Transverse colon (tissue), 4 donors: ENCODE data around the gene SRPK3. TPM values are rescaled to one million over a fixed set of nuclear protein-coding genes. Genes with fewer than 3 reads are reported as not detected.

Experiments used
- DNase-seq: peaks from one replicate; pipeline ENCODE4 v3.0.0-alpha.2; 2019
- H3K27ac ChIP-seq, 4 donors: fragments of 200-600 bp; sonication (generic); 2 replicates each; pipeline ENCODE4 v1.5.1; 2016 to 2018; ENCODE audit warnings: inconsistent platforms in 4 of 4
- H3K27me3 ChIP-seq: fragments of 200-600 bp; sonication (generic); 2 replicates; pipeline ENCODE4 v1.5.1; 2017; ENCODE audit warnings: inconsistent platforms
- H3K36me3 ChIP-seq, 4 donors: fragments of 200-600 bp; sonication (generic); 2 replicates each; pipeline ENCODE4 v1.5.1; 2017 to 2019; ENCODE audit warnings: inconsistent platforms in 4 of 4
- H3K4me1 ChIP-seq, 4 donors: fragments of 200-600 bp; sonication (generic); 2 replicates each; pipeline ENCODE4 v1.5.1; 2017 to 2020; ENCODE audit warnings: inconsistent platforms in 4 of 4
- H3K4me3 ChIP-seq, 4 donors: fragments of 200-600 bp; sonication (generic); 1 replicate in 1 of 4; 2 replicates in 3 of 4; pipeline versions ENCODE4 v1.5.1 to v1.6.1; 2017 to 2019; ENCODE audit warnings: inconsistent platforms in 4 of 4
- H3K9me3 ChIP-seq, 2 donors: fragments of 200-600 bp; sonication (generic); 2 replicates each; pipeline ENCODE4 v1.5.1; 2017 to 2019; ENCODE audit warnings: inconsistent platforms in 2 of 2
- EP300 ChIP-seq: sonication (generic); formaldehyde crosslinking; IDR thresholded peaks from one replicate; pipeline ENCODE4 v1.6.1; 2017; ENCODE audit warnings: antibody characterized with exemption, low read depth
- POLR2A ChIP-seq: fragments of 450-650 bp; IDR thresholded peaks from one replicate; pipeline ENCODE4 v1.6.1; 2016; ENCODE audit warnings: antibody characterized with exemption, mild to moderate bottlenecking, moderate library complexity
- POLR2AphosphoS5 ChIP-seq, 3 donors: sonication (generic); formaldehyde crosslinking; IDR thresholded peaks; one replicate each; pipeline ENCODE4 v1.6.1; 2016; ENCODE audit warnings: antibody characterized with exemption in 3 of 3
- WGBS, 2 donors: methylation state at CpG; one replicate each; pipeline ENCODE4 v1.1.5; 2018; ENCODE audit warnings: low coverage in 1 of 2; 5-methylcytosine and 5-hydroxymethylcytosine counted together
- in situ Hi-C, 4 donors: fragments of 200-750 bp; cut with MboI; loops; one replicate each; pipeline versions ENCODE4 v1.15.0 to v1.15.1; 2017; ENCODE audit warnings: low sequenced_read_pairs in 3 of 4, low pct_ligation_motif_present in 1 of 4, low pct_unique_long_range_greater_than_20kb in 1 of 4
- intact Hi-C: fragments of 100-400 bp; cut with DNase I; formaldehyde crosslinking; loops from one replicate; pipeline ENCODE4 v1.15.1; 2023; ENCODE audit warnings: low total_unique reads
- total RNA-seq, 4 donors: library from RNA; depleted of rRNA; stranded (reverse); fragments of >200 nt; gene quantifications; one replicate each; pipeline ENCODE4 v1.1.0, GENCODE V29; 2016
- TF ChIP-seq, protein P1 (sequence below), 5 experiments: fragments of 200-600 bp in 3 of 5; fragments of 450-650 bp in 2 of 5; sonication (generic) in 3 of 5; IDR thresholded peaks; 1 replicate in 2 of 5; 2 replicates in 3 of 5; pipeline ENCODE4 v1.5.1; 2016 to 2017; ENCODE audit warnings: antibody characterized with exemption in 5 of 5, inconsistent platforms in 3 of 5, mild to moderate bottlenecking in 2 of 5, moderate library complexity in 1 of 5

The SRPK3 gene
- total RNA-seq, 4 donors from 2014 or later, result 0.64 to 3.8 (median 1.3) TPM

DNA sequence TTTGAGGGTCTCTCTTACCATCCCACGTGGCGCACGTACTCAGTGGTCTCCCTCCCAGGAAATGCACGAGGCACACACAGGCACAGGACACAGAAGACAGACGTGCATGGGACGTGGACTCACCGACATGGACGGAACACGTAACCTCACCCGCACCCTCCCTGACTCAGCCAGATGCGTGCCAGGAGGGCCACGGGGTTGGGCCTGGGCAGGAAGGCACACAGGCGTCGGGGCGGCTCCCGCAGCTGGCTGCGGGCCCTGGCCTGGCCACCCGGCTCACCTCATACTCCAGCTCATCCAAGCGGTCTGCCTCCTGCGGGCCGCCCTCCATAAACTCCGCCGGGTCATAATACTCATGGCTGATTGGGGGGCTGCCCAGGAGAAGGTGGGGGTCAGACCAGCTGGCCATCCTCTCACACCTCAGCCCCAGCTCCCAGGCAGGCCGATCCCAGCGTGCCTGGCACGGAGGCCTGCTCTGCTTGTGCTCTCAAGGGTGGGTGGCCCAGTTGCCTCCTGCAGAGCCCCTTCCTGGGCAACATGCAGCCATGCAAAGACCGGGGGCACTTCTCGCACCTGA lies 26.2 kb downstream of the SRPK3 start:
- WGBS, 2 donors, result 92% methylated on average over 16 of the region's 28 CpGs; no CpG with 5 or more reads in 1 of the 2 donors
- in situ Hi-C loops (loop anchor here in 1 of 4 donors (25.0 kb wide), 1 partner anchor 105 kb away; the partner anchor contains the start of gene AVPR2), intact Hi-C loops (no loop called here)
- Histone ChIP-seq H3K4me3 (no peak overlapping the region), H3K36me3 (no peaks in the 10 kb centered on the region), H3K9me3 (no peaks in the 10 kb centered on the region), H3K27me3 (no peaks in the 10 kb centered on the region), H3K4me1 (no peaks in the 10 kb centered on the region), H3K27ac (no peak overlapping the region)
- TF ChIP-seq POLR2A (no peak), POLR2AphosphoS5 (IDR thresholded peaks at IDR 0.05) (no peak)
- TF ChIP-seq, protein P1, sequence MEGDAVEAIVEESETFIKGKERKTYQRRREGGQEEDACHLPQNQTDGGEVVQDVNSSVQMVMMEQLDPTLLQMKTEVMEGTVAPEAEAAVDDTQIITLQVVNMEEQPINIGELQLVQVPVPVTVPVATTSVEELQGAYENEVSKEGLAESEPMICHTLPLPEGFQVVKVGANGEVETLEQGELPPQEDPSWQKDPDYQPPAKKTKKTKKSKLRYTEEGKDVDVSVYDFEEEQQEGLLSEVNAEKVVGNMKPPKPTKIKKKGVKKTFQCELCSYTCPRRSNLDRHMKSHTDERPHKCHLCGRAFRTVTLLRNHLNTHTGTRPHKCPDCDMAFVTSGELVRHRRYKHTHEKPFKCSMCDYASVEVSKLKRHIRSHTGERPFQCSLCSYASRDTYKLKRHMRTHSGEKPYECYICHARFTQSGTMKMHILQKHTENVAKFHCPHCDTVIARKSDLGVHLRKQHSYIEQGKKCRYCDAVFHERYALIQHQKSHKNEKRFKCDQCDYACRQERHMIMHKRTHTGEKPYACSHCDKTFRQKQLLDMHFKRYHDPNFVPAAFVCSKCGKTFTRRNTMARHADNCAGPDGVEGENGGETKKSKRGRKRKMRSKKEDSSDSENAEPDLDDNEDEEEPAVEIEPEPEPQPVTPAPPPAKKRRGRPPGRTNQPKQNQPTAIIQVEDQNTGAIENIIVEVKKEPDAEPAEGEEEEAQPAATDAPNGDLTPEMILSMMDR (IDR thresholded peaks at IDR 0.05), result no peak
- no peak for DNase-seq

DNA sequence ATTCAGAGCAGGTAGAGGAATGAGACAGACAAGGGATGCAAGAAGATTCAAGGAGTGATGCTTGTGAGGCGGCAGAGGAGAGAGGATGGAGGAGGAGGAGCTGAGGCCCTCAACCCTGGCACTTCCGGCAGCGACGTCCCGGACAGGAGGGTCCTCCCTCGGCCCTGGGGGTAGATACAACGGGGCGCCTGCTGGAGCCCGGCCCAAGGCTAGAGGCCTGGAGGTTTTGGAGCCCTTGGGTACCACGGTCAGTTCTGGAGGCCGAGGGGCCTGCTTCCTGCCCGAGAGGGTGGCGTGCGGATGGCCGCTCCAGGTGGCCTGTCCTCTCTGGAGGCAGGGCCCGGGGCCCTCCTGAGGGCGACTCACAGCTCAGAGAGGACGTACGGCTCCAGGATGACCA lies 27.1 kb downstream of the SRPK3 start:
- no peak for DNase-seq
- Histone ChIP-seq H3K36me3 (no peaks in the 10 kb centered on the region), H3K27me3 (no peaks in the 10 kb centered on the region), H3K9me3 (no peaks in the 10 kb centered on the region), H3K4me3 (no peak overlapping the region), H3K4me1 (no peaks in the 10 kb centered on the region), H3K27ac (no peak overlapping the region)
- 92% methylated on average over 19 of the region's 19 CpGs; no CpG with 5 or more reads in 1 of the 2 donors for WGBS, 2 donors
- in situ Hi-C loops, result loop anchor here in 1 of 4 donors (25.0 kb wide), 1 partner anchor 104 kb away; the partner anchor contains the start of gene AVPR2
- TF ChIP-seq EP300 (no peak), POLR2A (no peak), POLR2AphosphoS5 (IDR thresholded peaks at IDR 0.05) (no peak)
- TF ChIP-seq, protein P1 (IDR thresholded peaks at IDR 0.05), result no peak
- intact Hi-C loops, result no loop called here

GRCh38 chrX:153812220-153812619 lies 31.4 kb downstream of the SRPK3 start:
- no peak overlapping the region for H3K4me3 ChIP-seq
- intact Hi-C loops, result no loop called here
- 73% methylated on average over 14 of the region's 14 CpGs; no CpG with 5 or more reads in 1 of the 2 donors for WGBS, 2 donors
- in situ Hi-C loops, result loop anchor here in 1 of 4 donors (25.0 kb wide), 1 partner anchor 100 kb away; the partner anchor contains the start of gene AVPR2
- DNase-seq, result no peak
- H3K27ac ChIP-seq, result no peak overlapping the region
- no peaks in the 10 kb centered on the region for H3K27me3 ChIP-seq
- H3K9me3 ChIP-seq, result no peaks in the 10 kb centered on the region
- TF ChIP-seq EP300 (no peak), POLR2A (no peak), POLR2AphosphoS5 (IDR thresholded peaks at IDR 0.05) (no peak)
- TF ChIP-seq, protein P1 (IDR thresholded peaks at IDR 0.05), result no peak
- no peaks in the 10 kb centered on the region for H3K36me3 ChIP-seq
- H3K4me1 ChIP-seq, result no peaks in the 10 kb centered on the region

DNA sequence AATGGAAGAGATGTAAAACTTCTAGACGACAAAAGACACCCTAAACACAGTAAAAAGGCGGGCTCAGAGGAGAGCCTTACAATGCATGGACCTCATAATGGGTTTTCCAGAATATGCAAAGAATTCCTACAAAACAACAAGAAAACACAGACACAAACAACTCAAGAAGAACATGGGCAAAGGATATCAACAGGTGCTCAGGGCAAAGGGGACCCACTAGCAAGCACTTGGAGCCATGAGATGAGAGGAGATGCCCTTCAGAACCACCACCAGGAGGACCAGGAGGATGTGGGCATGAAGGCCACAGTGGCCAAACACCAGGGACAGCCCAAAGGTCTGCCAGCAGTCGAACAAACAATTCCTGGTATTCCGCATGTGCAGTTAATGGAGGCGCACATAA lies 32.3 kb downstream of the SRPK3 start:
- no peak overlapping the region for H3K27ac ChIP-seq
- TF ChIP-seq POLR2A (no peak), POLR2AphosphoS5 (IDR thresholded peaks at IDR 0.05) (no peak), EP300 (no peak)
- TF ChIP-seq, protein P1 (IDR thresholded peaks at IDR 0.05), result no peak
- no peaks in the 10 kb centered on the region for H3K27me3 ChIP-seq
- 83% methylated on average over 5 of the region's 5 CpGs; no CpG with 5 or more reads in 1 of the 2 donors for WGBS, 2 donors
- H3K36me3 ChIP-seq, result no peaks in the 10 kb centered on the region
- no peaks in the 10 kb centered on the region for H3K4me1 ChIP-seq
- H3K4me3 ChIP-seq, result no peak overlapping the region
- no peaks in the 10 kb centered on the region for H3K9me3 ChIP-seq
- in situ Hi-C loops, result loop anchor here in 1 of 4 donors (25.0 kb wide), 1 partner anchor 99 kb away; the partner anchor contains the start of gene AVPR2
- no peak for DNase-seq
- intact Hi-C loops, result no loop called here
